GM18858 (cell line): ENCODE results near the gene BRCA2.
"Not testable (repeated sequence)": the region's sequence is repeated elsewhere in the genome, so short reads cannot be mapped to it uniquely, and the experiment has no call there.

ENCODE experiments used
- ATAC-seq: cut with Tn5 transposase; IDR thresholded peaks from one replicate; pipeline ENCODE4 v1.9.1; 2021; ENCODE audit not compliant: unreplicated experiment

BRCA2 gene

GRCh38 chr13:32311188-32311897 is 4.0 kb upstream of the BRCA2 start:
- no peak for ATAC-seq

GRCh38 chr13:32314271-32315237 is 754 bp upstream of the BRCA2 start:
- ATAC-seq, result peak; percentile 13

- peak; percentile 40 for ATAC-seq
Observed at GRCh38 chr13:32316028-32316339, 676 bp downstream of the BRCA2 start.

- ATAC-seq, result no peak
Observed at GRCh38 chr13:32316501-32316900, 1.2 kb downstream of the BRCA2 start.

GRCh38 chr13:32317716-32318465 is 2.6 kb downstream of the BRCA2 start:
- no peak for ATAC-seq

GRCh38 chr13:32320528-32320927 is 5.2 kb downstream of the BRCA2 start:
- no peak for ATAC-seq

GRCh38 chr13:32323912-32324311 is 8.6 kb downstream of the BRCA2 start:
- no peak for ATAC-seq

GRCh38 chr13:32330441-32330840 is 15.1 kb downstream of the BRCA2 start:
- no peak for ATAC-seq

- ATAC-seq, result no peak
Observed at GRCh38 chr13:32334671-32335070, 19.4 kb downstream of the BRCA2 start.

- no peak for ATAC-seq
Observed at GRCh38 chr13:32340914-32341313, 25.6 kb downstream of the BRCA2 start.

GRCh38 chr13:32347651-32348050 is 32.3 kb downstream of the BRCA2 start:
- no peak for ATAC-seq

- not testable (repeated sequence) for ATAC-seq
Observed at GRCh38 chr13:32350839-32351441, 35.6 kb downstream of the BRCA2 start.

GRCh38 chr13:32354040-32354439 is 38.7 kb downstream of the BRCA2 start:
- ATAC-seq, result peak; percentile 68

GRCh38 chr13:32355935-32356334 is 40.6 kb downstream of the BRCA2 start:
- not testable (repeated sequence) for ATAC-seq

- ATAC-seq, result no peak
Observed at GRCh38 chr13:32362574-32362973, 47.3 kb downstream of the BRCA2 start.

- no peak for ATAC-seq
Observed at GRCh38 chr13:32370805-32371204, 55.5 kb downstream of the BRCA2 start.

GRCh38 chr13:32376642-32377415 is 61.5 kb downstream of the BRCA2 start:
- no peak for ATAC-seq

- ATAC-seq, result no peak
Observed at GRCh38 chr13:32378012-32378411, 62.7 kb downstream of the BRCA2 start.

- no peak for ATAC-seq
Observed at GRCh38 chr13:32381539-32381938, 66.2 kb downstream of the BRCA2 start.
